NCI-H1694 treated with DMSO at 0.1 percent for 48 hours (cell line): ENCODE results near the gene ANK3.
A peak's percentile ranks its signal among the peaks of the same experiment; 100 is the strongest.

Experiments
- DNase-seq: peaks from one replicate; lab custom pipeline; 2025; lab: John Stamatoyannopoulos, UW

The ANK3 gene

GRCh38 chr10:60389413-60390025 lies at the start of gene ANK3:
ANK3 (minus strand) TSS chr10:60389875; CDS start chr10:60389538, 337 bp downstream.
- peak; percentile 68 for DNase-seq

- DNase-seq: peak; percentile 69
Measured at GRCh38 chr10:60434418-60435046, 44.9 kb upstream of the ANK3 start.

- no peak for DNase-seq
Measured at GRCh38 chr10:60433684-60434083, 44.0 kb upstream of the ANK3 start.

- DNase-seq: no peak
Measured at GRCh38 chr10:60430836-60431597, 41.3 kb upstream of the ANK3 start.

- peak; percentile 48 for DNase-seq
Measured at GRCh38 chr10:60430017-60430416, 40.3 kb upstream of the ANK3 start.

- no peak for DNase-seq
Measured at GRCh38 chr10:60429084-60429849, 39.6 kb upstream of the ANK3 start.

- no peak for DNase-seq
Measured at GRCh38 chr10:60428387-60428737, 38.7 kb upstream of the ANK3 start.

GRCh38 chr10:60427709-60428386 lies 38.2 kb upstream of the ANK3 start:
- DNase-seq: no peak

GRCh38 chr10:60427148-60427547 lies 37.5 kb upstream of the ANK3 start:
- no peak for DNase-seq

GRCh38 chr10:60426425-60426824 lies 36.8 kb upstream of the ANK3 start:
- DNase-seq: no peak

GRCh38 chr10:60425392-60426110 lies 35.9 kb upstream of the ANK3 start:
- DNase-seq: no peak

GRCh38 chr10:60424971-60425370 lies 35.3 kb upstream of the ANK3 start:
- DNase-seq: no peak

- no peak for DNase-seq
Measured at GRCh38 chr10:60423920-60424319, 34.2 kb upstream of the ANK3 start.

GRCh38 chr10:60422809-60423208 lies 33.1 kb upstream of the ANK3 start:
- DNase-seq: no peak

GRCh38 chr10:60420991-60421894 lies 31.6 kb upstream of the ANK3 start:
- DNase-seq: no peak

- no peak for DNase-seq
Measured at GRCh38 chr10:60419249-60419648, 29.6 kb upstream of the ANK3 start.

GRCh38 chr10:60417901-60418300 lies 28.2 kb upstream of the ANK3 start:
- DNase-seq: no peak

GRCh38 chr10:60417024-60417423 lies 27.3 kb upstream of the ANK3 start:
- no peak for DNase-seq

GRCh38 chr10:60414877-60415585 lies 25.4 kb upstream of the ANK3 start:
- DNase-seq: no peak

- no peak for DNase-seq
Measured at GRCh38 chr10:60414111-60414510, 24.4 kb upstream of the ANK3 start.
